22Rv1 (cell line): ENCODE data around the gene SORCS2.

ENCODE experiments used
- H3K27ac ChIP-seq: fragments of 450-650 bp; 2 replicates; pipeline ENCODE4 v1.5.1; 2017
- CTCF ChIP-seq: fragments of 450-650 bp; IDR thresholded peaks from 2 replicates; pipeline ENCODE4 v1.5.1; 2017; ENCODE audit warnings: mild to moderate bottlenecking
- ZFX ChIP-seq: fragments of 450-650 bp; IDR thresholded peaks from 2 replicates; pipeline ENCODE4 v1.6.1; 2017; ENCODE audit warnings: antibody characterized with exemption, borderline replicate concordance

SORCS2 gene

DNA sequence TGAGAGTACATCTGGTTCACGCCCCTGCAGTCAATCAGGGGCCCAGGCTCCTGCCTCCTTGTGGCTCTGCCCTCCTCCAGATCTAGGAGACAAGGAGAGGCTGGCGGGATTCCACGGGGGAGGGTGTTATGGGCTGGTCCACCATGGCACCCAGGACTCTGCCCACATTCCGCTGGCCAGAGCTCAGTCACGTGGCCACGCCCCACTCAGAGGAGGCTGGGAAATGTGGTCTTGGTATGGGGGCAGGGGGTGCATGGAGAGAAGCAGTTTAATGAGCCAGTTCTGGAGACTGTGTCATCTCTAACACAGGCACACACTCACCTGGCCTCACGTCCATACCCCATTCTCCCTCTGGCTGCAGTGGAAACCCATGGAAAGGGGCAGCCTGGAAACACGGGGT lies 273.9 kb downstream of the SORCS2 start:
- TF ChIP-seq ZFX = no peak
- H3K27ac ChIP-seq = no peak overlapping the region

DNA sequence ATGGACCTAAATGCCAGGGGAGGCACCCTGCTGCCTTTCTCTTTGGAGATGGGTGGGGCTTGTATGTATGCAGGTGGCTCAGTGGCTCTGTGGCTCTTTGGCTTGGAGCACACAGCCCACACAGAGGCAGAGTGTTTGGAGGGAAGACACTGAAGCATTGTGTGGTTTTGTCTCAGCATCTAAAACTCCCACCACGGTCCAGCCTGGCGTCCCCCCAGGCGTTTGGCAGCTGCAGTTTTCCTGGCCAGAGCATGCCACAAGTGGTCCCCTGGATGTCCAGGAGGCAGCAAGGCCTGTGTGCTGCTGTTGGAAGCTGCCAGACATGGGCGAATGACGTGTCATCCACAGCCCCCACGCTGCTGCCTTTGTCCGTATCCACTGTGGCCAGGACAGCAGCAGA lies 274.6 kb downstream of the SORCS2 start:
- no peak overlapping the region for H3K27ac ChIP-seq
- TF ChIP-seq CTCF = no peak
- TF ChIP-seq ZFX = no peak

- H3K27ac ChIP-seq = no peak overlapping the region
- no peak for TF ChIP-seq ZFX
- no peak for TF ChIP-seq CTCF
Measured at GRCh38 chr4:7467471-7467870, 275.1 kb downstream of the SORCS2 start.

- TF ChIP-seq CTCF = no peak
- TF ChIP-seq ZFX = no peak
- H3K27ac ChIP-seq = no peak overlapping the region
Measured at GRCh38 chr4:7469023-7469422, 276.7 kb downstream of the SORCS2 start.

- H3K27ac ChIP-seq = no peak overlapping the region
- TF ChIP-seq CTCF (no peak), ZFX (no peak)
Measured at GRCh38 chr4:7470111-7470510, 277.8 kb downstream of the SORCS2 start.

DNA sequence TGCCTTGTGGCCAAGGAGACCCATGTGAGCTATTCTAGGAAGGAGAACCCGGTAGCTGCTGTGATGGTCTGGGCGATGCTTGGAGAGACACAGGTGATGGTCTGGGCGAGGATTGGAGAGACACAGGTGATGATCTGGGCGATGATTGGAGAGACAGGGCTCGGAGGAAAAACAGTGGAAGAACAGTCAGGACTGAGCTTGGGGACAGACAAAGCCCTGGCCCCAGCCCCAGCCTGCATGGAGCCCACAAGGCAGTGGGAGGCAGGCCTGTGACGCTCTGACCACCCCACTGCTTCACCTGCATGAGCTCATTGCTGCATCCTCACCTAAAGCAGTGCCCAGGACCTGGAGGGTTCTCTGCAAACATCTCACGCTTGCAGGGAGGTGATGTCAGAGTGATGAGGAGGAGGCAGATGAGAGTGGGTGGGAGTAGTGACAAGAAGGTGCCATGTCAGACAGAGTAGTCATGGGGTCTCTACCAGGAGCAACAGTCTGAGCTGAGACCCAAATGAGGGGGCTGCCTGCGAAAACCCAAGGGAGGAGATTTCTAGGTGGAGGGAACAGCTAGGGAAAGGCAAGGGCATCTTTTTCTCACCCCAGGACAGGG lies 278.3 kb downstream of the SORCS2 start:
- no peak overlapping the region for H3K27ac ChIP-seq

DNA sequence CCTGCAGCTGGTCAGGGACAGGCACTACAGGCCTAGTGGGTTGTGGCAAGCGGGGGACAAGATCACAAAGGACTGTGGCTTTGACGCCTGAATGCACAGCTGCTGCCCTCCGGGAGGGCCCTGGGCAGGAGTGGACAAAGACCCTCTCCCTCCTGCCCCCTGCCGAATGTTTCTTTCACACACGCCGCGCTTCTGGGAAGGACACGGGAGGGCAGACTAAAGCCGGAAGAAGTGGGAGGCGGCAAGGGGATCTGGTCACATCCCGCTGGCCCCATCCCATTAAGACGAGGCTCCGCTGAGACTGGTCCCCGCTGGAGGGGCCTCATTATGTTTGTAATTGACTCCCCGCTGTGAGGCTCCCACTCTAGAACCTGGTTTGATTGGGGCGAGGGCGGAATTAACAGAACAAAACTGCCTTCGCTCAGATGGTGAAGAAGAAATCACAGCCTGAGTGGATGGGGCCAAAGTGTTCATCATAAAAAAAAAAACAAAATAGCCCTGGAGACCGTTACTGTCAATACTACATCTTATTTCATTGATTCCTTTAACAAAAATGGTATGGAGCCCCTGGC lies 280.2 kb downstream of the SORCS2 start:
- H3K27ac ChIP-seq = no peak overlapping the region
- TF ChIP-seq ZFX = no peak
- TF ChIP-seq CTCF = no peak

More for the DNA sequence above, 278.3 kb downstream of the SORCS2 start:
- TF ChIP-seq ZFX (no peak), CTCF (no peak)

DNA sequence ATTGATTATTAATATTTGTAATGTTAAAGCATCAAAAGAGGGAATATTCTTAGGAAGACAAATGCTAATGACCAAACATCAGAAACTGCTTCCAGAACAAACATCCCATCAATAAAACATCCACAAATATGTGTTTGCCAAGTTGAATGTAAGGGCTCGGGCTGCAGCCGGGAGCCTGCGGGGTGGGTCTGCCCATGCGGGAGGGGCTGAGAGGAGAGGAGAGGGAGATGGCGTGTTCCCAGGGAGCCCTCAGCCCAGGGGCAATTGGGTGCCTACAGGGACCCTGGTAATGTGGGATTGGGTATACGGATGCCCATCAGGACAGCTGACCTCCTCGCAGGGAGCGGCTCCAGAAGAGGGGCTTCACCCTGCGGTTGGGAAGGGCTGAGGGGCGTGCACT lies 280.7 kb downstream of the SORCS2 start:
- no peak for TF ChIP-seq ZFX
- no peak for TF ChIP-seq CTCF
- no peak overlapping the region for H3K27ac ChIP-seq
